K562 (cell line): ENCODE data around the gene MEX3D. TPM values are rescaled to one million over a fixed set of nuclear protein-coding genes. Genes with fewer than 3 reads are reported as not detected.
A peak's percentile ranks its signal among the peaks of the same experiment; 100 is the strongest.

Source experiments
- C11orf30 ChIP-seq: fragments of 450-650 bp; IDR thresholded peaks from 2 replicates; pipeline ENCODE4 v1.6.1; 2016; ENCODE audit warnings: low read depth, mild to moderate bottlenecking
- DIDO1 ChIP-seq: fragments of 450-650 bp; IDR thresholded peaks from 2 replicates; pipeline ENCODE4 v1.6.1; 2016; ENCODE audit warnings: low read depth, missing biosample characterization, missing genetic modification characterization
- ELF1 ChIP-seq: fragments of 200-800 bp; sonication (Bioruptor generic); IDR thresholded peaks from 2 replicates; pipeline ENCODE4 v1.6.1; 2016; ENCODE audit warnings: missing genetic modification characterization, missing compliant biosample characterization
- EP300 ChIP-seq: IDR thresholded peaks from 2 replicates; pipeline ENCODE4 v1.6.1; 2012; ENCODE audit warnings: low read length, improper control_type of control experiment
- EWSR1 ChIP-seq: fragments of 450-650 bp; IDR thresholded peaks from 2 replicates; pipeline ENCODE4 v1.6.1; 2018; ENCODE audit warnings: borderline replicate concordance, mild to moderate bottlenecking, low read depth, moderate library complexity; ENCODE audit not compliant: partially characterized antibody
- FOXA1 ChIP-seq: fragments of 450-650 bp; IDR thresholded peaks from 2 replicates; pipeline ENCODE4 v1.6.1; 2016; ENCODE audit warnings: mild to moderate bottlenecking, borderline replicate concordance
- HDAC1 ChIP-seq, 2 experiments: fragments of 450-650 bp; IDR thresholded peaks; 2 replicates each; pipeline ENCODE4 v1.6.1; 2016 to 2017; ENCODE audit warnings: inconsistent platforms in 1 of 2, mild to moderate bottlenecking in 1 of 2, moderate library complexity in 1 of 2
- MAFF ChIP-seq: IDR thresholded peaks from 2 replicates; pipeline ENCODE4 v1.6.1; 2012; ENCODE audit warnings: low read length, improper control_type of control experiment
- MIER1 ChIP-seq: fragments of 450-650 bp; IDR thresholded peaks from 2 replicates; pipeline ENCODE4 v1.6.1; 2016; ENCODE audit warnings: antibody characterized with exemption, mild to moderate bottlenecking, low read depth
- MTA2 ChIP-seq: fragments of 450-650 bp; IDR thresholded peaks from 2 replicates; pipeline ENCODE4 v1.6.1; 2016; ENCODE audit warnings: low read depth
- NCOA1 ChIP-seq: fragments of 450-650 bp; IDR thresholded peaks from 2 replicates; pipeline ENCODE4 v1.6.1; 2016; ENCODE audit warnings: low read depth
- SLC30A9 ChIP-seq: fragments of 250-450 bp; sonication (Bioruptor Pico); IDR thresholded peaks from 2 replicates; pipeline ENCODE4 v1.8.0; 2022; ENCODE audit warnings: mild to moderate bottlenecking, moderate library complexity
- SMARCE1 ChIP-seq: fragments of 450-650 bp; IDR thresholded peaks from 2 replicates; pipeline ENCODE4 v1.7.1; 2016; ENCODE audit warnings: mild to moderate bottlenecking
- UBTF ChIP-seq, 2 experiments: IDR thresholded peaks; 2 replicates each; pipeline ENCODE4 v1.6.1; 2012; ENCODE audit warnings: improper control_type of control experiment in 2 of 2, low read depth in 2 of 2, low read length in 2 of 2, borderline replicate concordance in 1 of 2
- ZNF407 ChIP-seq: fragments of 450-650 bp; IDR thresholded peaks from 2 replicates; pipeline ENCODE4 v1.6.1; 2016; ENCODE audit warnings: low read depth
- polyA plus RNA-seq, 8 experiments: library from polyadenylated mRNA; depleted of rRNA in 4 of 8; stranded (reverse) in 5 of 8; unstranded in 3 of 8; fragments of >200 nt; fragmentation: Nextera tagmentation in 2 of 8; fragmentation: Illumina TruSeq in 1 of 8; extraction: Ambion mirVana in 2 of 8; extraction: Trizol in 1 of 8; gene quantifications; 2 replicates each; pipeline versions ENCODE4 v1.2.1 to v1.2.3, GENCODE V29; 2011 to 2014; ENCODE audit warnings: inconsistent platforms in 1 of 8, missing spikeins in 1 of 8
- total RNA-seq, 7 experiments: library from RNA; depleted of rRNA in 6 of 7; stranded (reverse); fragments of >200 nt in 6 of 7; fragmentation: Illumina TruSeq in 2 of 7; extraction: Trizol in 2 of 7; gene quantifications; 2 replicates each; pipeline versions ENCODE4 v1.2.1 to v1.2.3, GENCODE V29; 2011 to 2021; ENCODE audit warnings: low replicate concordance in 1 of 7
- TF ChIP-seq, protein P1 (sequence below): fragments of 450-650 bp; IDR thresholded peaks from 2 replicates; pipeline ENCODE4 v1.7.0; 2016; ENCODE audit warnings: borderline replicate concordance
- TF ChIP-seq, protein P2 (sequence below): fragments of 250-450 bp; sonication (Bioruptor Pico); IDR thresholded peaks from 2 replicates; pipeline ENCODE4 v1.6.1; 2021; ENCODE audit warnings: mild to moderate bottlenecking

MEX3D gene
- total and polyA plus RNA-seq, 9 of the 15 experiments (the other 6 are each of a cell fraction or from before 2014, with no cell fraction given) = 1.7 to 39.3 (median 5.7) TPM

- no peak for TF ChIP-seq UBTF (IDR thresholded peaks at IDR 0.05; ENCODE audit: borderline replicate concordance in 1 of 2, low read depth in 2 of 2, low read length in 2 of 2)
- TF ChIP-seq, protein P1, sequence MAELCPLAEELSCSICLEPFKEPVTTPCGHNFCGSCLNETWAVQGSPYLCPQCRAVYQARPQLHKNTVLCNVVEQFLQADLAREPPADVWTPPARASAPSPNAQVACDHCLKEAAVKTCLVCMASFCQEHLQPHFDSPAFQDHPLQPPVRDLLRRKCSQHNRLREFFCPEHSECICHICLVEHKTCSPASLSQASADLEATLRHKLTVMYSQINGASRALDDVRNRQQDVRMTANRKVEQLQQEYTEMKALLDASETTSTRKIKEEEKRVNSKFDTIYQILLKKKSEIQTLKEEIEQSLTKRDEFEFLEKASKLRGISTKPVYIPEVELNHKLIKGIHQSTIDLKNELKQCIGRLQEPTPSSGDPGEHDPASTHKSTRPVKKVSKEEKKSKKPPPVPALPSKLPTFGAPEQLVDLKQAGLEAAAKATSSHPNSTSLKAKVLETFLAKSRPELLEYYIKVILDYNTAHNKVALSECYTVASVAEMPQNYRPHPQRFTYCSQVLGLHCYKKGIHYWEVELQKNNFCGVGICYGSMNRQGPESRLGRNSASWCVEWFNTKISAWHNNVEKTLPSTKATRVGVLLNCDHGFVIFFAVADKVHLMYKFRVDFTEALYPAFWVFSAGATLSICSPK = 0 out of 2 replicates have a peak, but pooled peaks have one; percentile 50
- 0 out of 2 replicates have a peak, but pooled peaks have one; percentile 11 for TF ChIP-seq MTA2
- no peak for TF ChIP-seq SLC30A9 (CRISPR knock-in tag)
- peak; percentile 25; the same call in 1 of the 2 replicates for TF ChIP-seq ZNF407
- TF ChIP-seq ELF1 (tag) = no peak
- TF ChIP-seq SMARCE1 = 0 out of 2 replicates have a peak, but pooled peaks have one; percentile 18
- TF ChIP-seq MIER1 = 0 out of 2 replicates have a peak, but pooled peaks have one; percentile 50
- TF ChIP-seq C11orf30 = no peak
- TF ChIP-seq NCOA1 = no peak
- TF ChIP-seq, protein P2, sequence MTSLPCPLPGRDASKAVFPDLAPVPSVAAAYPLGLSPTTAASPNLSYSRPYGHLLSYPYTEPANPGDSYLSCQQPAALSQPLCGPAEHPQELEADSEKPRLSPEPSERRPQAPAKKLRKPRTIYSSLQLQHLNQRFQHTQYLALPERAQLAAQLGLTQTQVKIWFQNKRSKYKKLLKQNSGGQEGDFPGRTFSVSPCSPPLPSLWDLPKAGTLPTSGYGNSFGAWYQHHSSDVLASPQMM (CRISPR knock-in tag) = no peak
- TF ChIP-seq MAFF = no peak
- TF ChIP-seq HDAC1 (IDR thresholded peaks at IDR 0.05) = peak in 1 of 2 experiments; percentile 65; a peak in 3 of 4 replicates
- TF ChIP-seq EWSR1 = no peak
- TF ChIP-seq DIDO1 (tag) = no peak
- no peak for TF ChIP-seq FOXA1
- TF ChIP-seq EP300 = no peak
Observed at GRCh38 chr19:1569997-1570396, 1.9 kb upstream of the MEX3D start (continued).
